Bronchial epithelial cell (primary cell): Measurements from ENCODE around the gene TASOR2. TPM values are rescaled to one million over a fixed set of nuclear protein-coding genes. Genes with fewer than 3 reads are reported as not detected.

Experiments
- DNase-seq: peaks from one replicate; pipeline ENCODE4 v3.0.0-alpha.2; 2010; ENCODE audit warnings: low read depth
- FAIRE-seq: peaks from 2 replicates; lab custom pipeline; 2011; peaks lifted over from hg19 to GRCh38; lab: Jason Lieb, UNC
- H3K27me3 ChIP-seq: 2 replicates; pipeline ENCODE4 v1.5.1; 2011; ENCODE audit warnings: low read length; ENCODE audit not compliant: control insufficient read depth, insufficient read depth
- H3K36me3 ChIP-seq: 2 replicates; pipeline ENCODE4 v1.5.1; 2011; ENCODE audit warnings: low read length; ENCODE audit not compliant: control insufficient read depth, insufficient read depth
- H3K4me3 ChIP-seq: 2 replicates; pipeline ENCODE4 v1.5.1; 2011; ENCODE audit warnings: mild to moderate bottlenecking, low read depth, low read length, control low read depth
- total RNA-seq: library from RNA; depleted of rRNA; stranded (reverse); fragments of >200 nt; gene quantifications from 2 replicates; pipeline ENCODE4 v1.2.1, GENCODE V29; 2014
- TF ChIP-seq, protein P1 (sequence below): IDR thresholded peaks from 2 replicates; pipeline ENCODE4 v1.5.1; 2011; ENCODE audit warnings: mild to moderate bottlenecking, moderate library complexity, low read length, control low read depth, inconsistent platforms; ENCODE audit not compliant: insufficient read depth, severe bottlenecking

Gene TASOR2, protein sequence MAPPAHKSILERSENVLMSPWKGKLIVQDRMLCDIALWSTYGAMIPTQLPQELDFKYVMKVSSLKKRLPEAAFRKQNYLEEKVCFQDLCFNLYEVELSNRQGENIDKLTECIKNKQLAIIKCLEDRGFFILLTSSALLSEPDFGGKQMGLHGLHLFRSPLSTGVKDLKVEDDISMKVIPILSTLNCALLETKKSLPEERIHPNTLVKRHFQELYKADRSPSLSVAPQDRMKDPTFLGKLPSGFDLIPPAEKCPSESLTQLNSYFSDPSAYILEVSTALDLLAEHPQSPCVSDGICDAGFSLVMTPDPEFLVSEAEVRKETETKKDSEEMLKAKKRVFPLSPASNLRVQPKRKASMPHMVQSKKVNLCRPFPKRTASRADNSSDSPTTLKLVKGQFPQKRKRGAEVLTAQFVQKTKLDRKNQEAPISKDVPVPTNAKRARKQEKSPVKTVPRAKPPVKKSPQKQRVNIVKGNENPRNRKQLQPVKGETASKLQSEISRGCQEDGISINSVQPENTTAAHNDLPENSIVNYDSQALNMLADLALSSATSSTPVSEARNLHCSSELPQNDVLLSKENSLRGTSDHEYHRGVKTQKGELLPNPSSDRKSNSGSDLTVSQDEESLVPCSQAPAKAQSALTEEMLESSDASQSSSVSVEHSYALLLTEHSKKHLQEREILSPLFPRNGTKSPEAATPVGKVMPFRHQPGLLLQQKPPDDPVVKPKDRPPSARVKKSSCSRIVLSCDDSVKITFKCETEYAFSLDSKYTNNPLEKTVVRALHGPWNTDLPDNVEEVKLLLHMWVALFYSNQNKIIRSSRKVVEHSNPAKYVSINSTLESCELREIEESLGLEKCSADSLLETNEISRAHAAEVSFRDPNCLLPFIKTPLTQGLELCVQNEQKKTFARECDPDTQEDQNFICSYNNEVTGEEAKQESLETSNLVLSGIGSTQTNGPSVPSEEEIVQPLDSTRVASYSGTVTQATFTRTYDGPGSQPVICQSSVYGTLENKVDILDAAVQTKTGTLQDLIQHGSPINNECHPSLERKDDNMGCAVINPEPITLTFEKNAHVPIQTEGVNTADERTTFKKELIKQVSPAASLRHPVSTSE (N-terminal part only)
- total RNA-seq: 52.1 and 54.8 TPM in 2 replicates

- TF ChIP-seq, protein P1, sequence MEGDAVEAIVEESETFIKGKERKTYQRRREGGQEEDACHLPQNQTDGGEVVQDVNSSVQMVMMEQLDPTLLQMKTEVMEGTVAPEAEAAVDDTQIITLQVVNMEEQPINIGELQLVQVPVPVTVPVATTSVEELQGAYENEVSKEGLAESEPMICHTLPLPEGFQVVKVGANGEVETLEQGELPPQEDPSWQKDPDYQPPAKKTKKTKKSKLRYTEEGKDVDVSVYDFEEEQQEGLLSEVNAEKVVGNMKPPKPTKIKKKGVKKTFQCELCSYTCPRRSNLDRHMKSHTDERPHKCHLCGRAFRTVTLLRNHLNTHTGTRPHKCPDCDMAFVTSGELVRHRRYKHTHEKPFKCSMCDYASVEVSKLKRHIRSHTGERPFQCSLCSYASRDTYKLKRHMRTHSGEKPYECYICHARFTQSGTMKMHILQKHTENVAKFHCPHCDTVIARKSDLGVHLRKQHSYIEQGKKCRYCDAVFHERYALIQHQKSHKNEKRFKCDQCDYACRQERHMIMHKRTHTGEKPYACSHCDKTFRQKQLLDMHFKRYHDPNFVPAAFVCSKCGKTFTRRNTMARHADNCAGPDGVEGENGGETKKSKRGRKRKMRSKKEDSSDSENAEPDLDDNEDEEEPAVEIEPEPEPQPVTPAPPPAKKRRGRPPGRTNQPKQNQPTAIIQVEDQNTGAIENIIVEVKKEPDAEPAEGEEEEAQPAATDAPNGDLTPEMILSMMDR: no peak
- FAIRE-seq (no peak), DNase-seq (peak; percentile 93)
- no peaks in the 10 kb centered on the region for H3K36me3 ChIP-seq
- H3K4me3 ChIP-seq: peak within 1 kb of the TSS; percentile 92
- no peaks in the 10 kb centered on the region for H3K27me3 ChIP-seq
Observed at GRCh38 chr10:5684318-5684970, at the start of gene TASOR2. Gene TASOR2, plus strand, starts transcription at chr10:5684838. Its CDS starts 35,805 bp downstream, at chr10:5720643.

GRCh38 chr10:5634918-5635317 lies 49.7 kb upstream of the TASOR2 start:
- H3K36me3 ChIP-seq: peaks cover 4% of the 10 kb centered on the region
- TF ChIP-seq, protein P1: no peak
- FAIRE-seq: peak; percentile 47
- DNase-seq: no peak
- no peaks in the 10 kb centered on the region for H3K27me3 ChIP-seq
- no peak overlapping the region for H3K4me3 ChIP-seq

GRCh38 chr10:5638494-5638893 lies 46.1 kb upstream of the TASOR2 start:
- Histone ChIP-seq H3K4me3 (no peak overlapping the region), H3K27me3 (no peaks in the 10 kb centered on the region), H3K36me3 (peaks cover 11% of the 10 kb centered on the region)
- FAIRE-seq: no peak
- no peak for DNase-seq
- TF ChIP-seq, protein P1: no peak

- DNase-seq (no peak), FAIRE-seq (no peak)
- H3K27me3 ChIP-seq: no peaks in the 10 kb centered on the region
- no peak overlapping the region for H3K4me3 ChIP-seq
- TF ChIP-seq, protein P1: no peak
- peaks cover 12% of the 10 kb centered on the region for H3K36me3 ChIP-seq
Observed at GRCh38 chr10:5639066-5639465, 45.6 kb upstream of the TASOR2 start.

GRCh38 chr10:5640036-5640435 lies 44.6 kb upstream of the TASOR2 start:
- FAIRE-seq: peak; percentile 55
- Histone ChIP-seq H3K4me3 (no peak overlapping the region), H3K36me3 (peaks cover 14% of the 10 kb centered on the region)

More at GRCh38 chr10:5640036-5640435, 44.6 kb upstream of the TASOR2 start:
- DNase-seq: no peak
- TF ChIP-seq, protein P1: no peak
- H3K27me3 ChIP-seq: no peaks in the 10 kb centered on the region
